Medulla oblongata (tissue), 1 donor: ENCODE data around the gene PLXNA2.
A peak's percentile ranks its signal among the peaks of the same experiment; 100 is the strongest.

ENCODE experiments used
- DNase-seq: peaks from one replicate; pipeline ENCODE4 v3.0.0-alpha.2; 2015; ENCODE audit errors: extremely low spot score

Gene PLXNA2

GRCh38 chr1:208265122-208265469 lies 20.9 kb upstream of the PLXNA2 start:
- no peak for DNase-seq

GRCh38 chr1:208264469-208265121 lies 20.4 kb upstream of the PLXNA2 start:
- peak; percentile 57 for DNase-seq

DNA sequence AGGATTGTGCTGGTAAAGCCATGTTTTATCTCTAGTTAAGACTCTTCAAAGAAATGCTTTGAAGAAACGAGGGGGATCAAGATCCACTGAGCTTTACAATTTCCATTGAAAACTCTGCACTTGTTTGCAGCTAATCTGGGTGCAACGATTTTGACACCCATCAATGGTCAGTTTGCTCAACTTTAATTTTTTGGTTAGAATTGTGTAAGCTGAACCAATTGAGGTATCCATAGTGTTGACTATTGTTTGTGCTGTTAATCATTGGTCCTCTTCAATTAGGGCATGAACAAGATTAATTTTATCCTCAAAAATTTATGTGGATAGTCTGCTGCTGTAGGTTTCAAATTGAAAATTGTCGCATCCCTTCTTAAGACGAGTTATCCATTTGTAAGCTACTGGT lies 17.7 kb upstream of the PLXNA2 start:
- DNase-seq, result no peak

GRCh38 chr1:208258277-208258676 lies 14.1 kb upstream of the PLXNA2 start:
- DNase-seq, result no peak

DNA sequence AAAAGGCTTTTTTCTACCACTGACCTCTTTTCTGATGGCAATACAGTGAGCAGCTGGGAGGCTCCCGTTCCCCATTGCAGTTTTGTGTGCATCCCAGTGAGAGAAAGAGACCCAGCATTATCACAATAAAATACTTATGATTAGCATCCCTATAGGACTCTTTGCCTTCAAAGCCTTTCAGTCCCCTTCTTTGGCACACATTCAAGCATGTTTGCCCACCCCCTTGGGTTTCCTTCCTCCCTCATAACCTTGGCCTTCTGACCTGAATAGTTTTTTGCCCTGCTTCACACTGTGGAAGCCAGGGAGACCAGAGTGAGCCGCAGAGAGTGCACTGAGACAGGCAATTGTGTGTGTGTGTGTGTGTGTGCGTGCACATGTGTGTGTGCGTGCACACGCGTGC lies 13.2 kb upstream of the PLXNA2 start:
- no peak for DNase-seq

DNA sequence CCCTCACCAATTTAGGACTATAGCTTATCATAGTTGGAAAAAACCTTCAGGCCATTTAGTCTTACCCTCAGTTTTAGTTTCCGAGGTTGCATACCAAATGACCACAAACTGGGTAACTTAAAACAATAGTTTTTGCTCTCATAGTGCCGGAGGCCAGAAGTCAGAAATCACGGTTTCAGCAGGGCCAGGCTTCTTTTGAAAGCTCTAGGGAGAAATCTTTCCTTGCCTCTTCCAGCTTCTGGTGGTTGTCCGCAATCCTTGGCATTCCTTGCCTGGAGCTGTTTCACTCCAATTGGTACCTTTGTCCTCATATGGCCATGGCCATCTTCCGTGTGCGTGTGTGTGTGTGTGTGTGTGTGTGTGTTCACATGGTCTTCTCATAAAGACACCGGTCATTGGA lies 12.4 kb upstream of the PLXNA2 start:
- no peak for DNase-seq

DNA sequence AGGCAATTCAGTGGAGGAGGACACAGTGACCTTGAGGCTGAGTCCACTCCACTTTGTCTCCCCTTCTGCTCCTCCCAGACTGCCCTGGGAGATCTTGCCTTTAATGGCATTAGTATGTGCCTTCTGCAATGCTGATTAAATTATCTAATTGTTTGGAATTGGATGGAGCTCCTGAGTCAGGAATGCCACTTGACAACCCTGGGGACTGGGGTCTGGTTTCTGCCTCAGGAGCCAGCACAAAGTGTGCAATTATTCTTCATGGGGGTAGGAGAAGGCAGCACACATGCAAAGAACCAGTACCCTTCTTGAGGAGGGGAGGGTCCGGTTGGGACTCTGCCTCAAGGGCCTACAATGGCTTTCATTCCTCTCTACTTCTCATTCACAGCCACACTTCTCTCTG lies 11.9 kb upstream of the PLXNA2 start:
- no peak for DNase-seq

GRCh38 chr1:208254862-208255261 lies 10.7 kb upstream of the PLXNA2 start:
- no peak for DNase-seq

DNA sequence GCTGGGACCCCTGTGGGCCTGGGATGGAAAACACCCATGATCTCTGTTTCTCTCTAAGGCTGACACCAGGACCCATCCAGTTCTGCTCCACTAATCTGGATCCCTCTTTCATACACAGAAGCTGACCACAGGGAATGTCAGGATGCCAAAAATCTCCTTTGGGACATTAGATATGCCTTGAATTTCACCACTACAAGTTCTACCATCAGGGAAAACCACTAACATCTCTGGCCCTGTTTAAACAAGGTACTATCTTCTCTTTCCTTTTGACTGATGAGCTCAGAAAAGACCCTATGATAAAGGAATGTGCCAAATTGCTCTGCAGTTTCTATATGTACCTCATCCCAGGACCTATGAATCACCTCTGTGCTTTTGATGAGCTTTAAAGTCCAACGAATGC lies 10.2 kb upstream of the PLXNA2 start:
- no peak for DNase-seq

- no peak for DNase-seq
Measured at GRCh38 chr1:208252836-208253576, 8.8 kb upstream of the PLXNA2 start.

DNA sequence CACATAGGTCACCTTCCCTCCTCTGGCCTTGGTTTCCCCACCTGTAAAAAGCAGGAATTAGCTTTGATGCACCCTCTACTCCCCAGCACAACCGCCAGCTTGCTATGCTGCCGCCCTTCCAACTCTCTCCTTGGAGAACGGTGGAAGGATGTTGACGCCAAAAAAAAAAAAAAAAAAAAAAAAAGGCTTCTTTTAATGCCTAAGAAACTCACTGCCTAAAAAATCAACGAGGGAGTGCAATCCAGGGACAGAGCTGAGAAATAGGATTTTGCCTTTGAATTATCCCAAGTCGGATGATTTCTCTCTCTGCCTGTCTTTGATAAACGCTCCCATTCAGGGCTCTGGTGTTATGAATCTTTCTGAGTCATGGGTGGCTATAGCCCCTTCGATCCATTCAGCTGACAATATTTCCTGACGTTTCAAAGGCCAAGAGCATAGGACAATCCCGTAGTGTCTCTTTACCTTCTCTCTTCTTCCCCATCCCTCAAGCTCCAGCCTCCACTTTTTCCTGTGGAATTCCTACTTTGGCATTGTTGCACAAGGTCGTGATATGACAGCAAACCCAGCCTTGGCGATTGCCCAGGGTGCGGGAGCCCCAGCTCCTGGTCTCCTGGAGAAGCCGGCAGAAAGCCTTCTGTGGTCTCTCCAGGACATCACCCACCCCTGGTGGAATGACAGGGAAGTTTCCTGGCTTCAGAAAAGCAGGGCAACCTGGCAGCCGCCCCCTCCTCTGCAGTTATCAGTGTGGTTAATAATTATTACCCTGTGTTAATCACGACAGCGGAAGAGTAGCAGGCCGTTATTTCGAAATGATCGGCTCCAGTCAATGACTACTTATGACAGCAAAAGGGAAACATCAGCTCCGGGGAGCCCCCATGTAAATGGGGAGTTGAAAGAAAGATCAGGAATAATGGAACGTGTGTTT lies 8.0 kb upstream of the PLXNA2 start:
- peak; percentile 60 for DNase-seq

GRCh38 chr1:208251015-208251414 lies 6.8 kb upstream of the PLXNA2 start:
- no peak for DNase-seq

- DNase-seq, result no peak
Measured at GRCh38 chr1:208250613-208251012, 6.4 kb upstream of the PLXNA2 start.

GRCh38 chr1:208248991-208249696 lies 5.0 kb upstream of the PLXNA2 start:
- DNase-seq, result no peak

DNA sequence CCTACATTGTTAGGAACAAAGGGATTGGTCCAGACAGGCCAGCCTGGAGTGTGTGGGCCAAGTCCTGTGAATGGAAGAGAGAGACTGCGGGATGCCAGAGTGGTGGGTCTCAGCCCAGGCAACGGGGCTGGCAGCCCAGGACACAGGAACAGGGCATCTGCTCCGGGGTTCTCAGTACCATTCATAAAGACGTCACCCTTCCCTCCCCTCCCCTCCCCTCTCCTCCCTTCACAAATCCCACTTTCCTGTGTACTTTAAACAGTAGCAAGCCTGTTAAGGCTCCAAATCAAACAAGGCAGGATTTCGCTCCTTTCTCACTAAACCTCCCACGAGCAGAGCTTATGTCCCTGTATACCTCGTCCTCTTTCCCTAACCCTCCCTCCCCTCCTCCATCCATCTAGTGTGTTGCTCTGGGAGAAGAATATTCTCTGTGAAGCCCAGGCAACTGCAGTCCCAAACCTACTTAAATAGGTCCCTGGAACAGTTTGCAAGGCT lies 4.2 kb upstream of the PLXNA2 start:
- peak; percentile 63 for DNase-seq

GRCh38 chr1:208247696-208248095 lies 3.5 kb upstream of the PLXNA2 start:
- no peak for DNase-seq

DNA sequence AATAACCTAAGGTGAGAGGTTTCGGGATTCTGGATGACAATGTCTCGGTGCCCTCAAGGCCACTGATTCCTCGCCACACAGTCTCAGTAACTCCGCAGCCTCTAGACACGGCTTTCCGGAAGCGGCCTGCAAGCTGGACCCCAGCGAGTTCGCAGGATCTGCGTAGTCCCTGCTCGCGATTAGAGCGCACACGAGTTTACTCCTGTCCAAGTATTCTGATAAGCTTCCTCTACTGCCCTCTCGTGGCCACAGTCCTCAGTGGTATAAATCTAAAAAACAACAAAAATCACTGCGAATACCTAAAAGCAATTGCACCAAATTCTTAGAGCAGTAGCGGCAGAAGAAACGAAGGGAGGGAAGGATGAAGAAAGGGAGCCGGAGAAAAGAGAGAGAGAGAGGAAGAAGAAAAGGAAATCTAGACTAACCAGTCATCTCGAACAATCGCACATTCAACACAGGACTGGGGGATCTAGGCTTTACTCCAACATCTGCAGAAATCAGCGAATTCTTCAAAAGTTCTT lies 1.1 kb upstream of the PLXNA2 start:
- peak; percentile 94 for DNase-seq

GRCh38 chr1:208243527-208243966 lies 637 bp downstream of the PLXNA2 start:
- no peak for DNase-seq

GRCh38 chr1:208242941-208243526 lies 1.1 kb downstream of the PLXNA2 start:
- no peak for DNase-seq

GRCh38 chr1:208242146-208242545 lies 2.0 kb downstream of the PLXNA2 start:
- DNase-seq, result no peak

- DNase-seq, result no peak
Measured at GRCh38 chr1:208241512-208241911, 2.7 kb downstream of the PLXNA2 start.
